DOHH2 (cell line): ENCODE results near the gene COX19.

Experiments
- H3F3A ChIP-seq: fragments of 200-600 bp; sonication (generic), shearing (Covaris generic); 2 replicates; pipeline ENCODE4 v1.6.0; 2016; ENCODE audit warnings: antibody characterized with exemption, mild to moderate bottlenecking; ENCODE audit not compliant: control insufficient read depth, insufficient read depth
- H3K27ac ChIP-seq: fragments of 200-600 bp; sonication (generic); 2 replicates; pipeline ENCODE4 v1.5.1; 2014; ENCODE audit warnings: low read depth, mild to moderate bottlenecking, low read length, moderate library complexity
- H3K27me3 ChIP-seq: fragments of 200-600 bp; sonication (generic); 2 replicates; pipeline ENCODE4 v1.6.1; 2014; ENCODE audit warnings: mild to moderate bottlenecking, low read length, mixed read lengths; ENCODE audit not compliant: control insufficient read depth
- H3K36me3 ChIP-seq: fragments of 200-600 bp; sonication (generic); 2 replicates; pipeline ENCODE4 v1.6.1; 2014; ENCODE audit warnings: mild to moderate bottlenecking, low read length, moderate library complexity, mixed read lengths; ENCODE audit not compliant: control insufficient read depth
- H3K4me1 ChIP-seq: fragments of 200-600 bp; sonication (generic); 2 replicates; pipeline ENCODE4 v1.6.1; 2014; ENCODE audit warnings: mild to moderate bottlenecking, low read length, mixed read lengths; ENCODE audit not compliant: control insufficient read depth
- H3K4me2 ChIP-seq: fragments of 200-600 bp; sonication (generic); 2 replicates; pipeline ENCODE4 v1.6.0; 2014; ENCODE audit warnings: mild to moderate bottlenecking, low read length, moderate library complexity
- H3K4me3 ChIP-seq: fragments of 200-600 bp; sonication (generic); 2 replicates; pipeline ENCODE4 v1.5.1; 2014; ENCODE audit warnings: mild to moderate bottlenecking, low read length, mixed read lengths
- H3K79me2 ChIP-seq: fragments of 200-600 bp; sonication (generic); 2 replicates; pipeline ENCODE4 v1.6.1; 2014; ENCODE audit warnings: mild to moderate bottlenecking, low read length, mixed read lengths; ENCODE audit not compliant: control insufficient read depth
- H3K9me2 ChIP-seq: fragments of 200-600 bp; sonication (generic); replicated peaks from 2 replicates; pipeline ENCODE4 v1.6.1; 2014; ENCODE audit warnings: mild to moderate bottlenecking, low read length, mixed read lengths; ENCODE audit not compliant: control insufficient read depth
- H3K9me3 ChIP-seq: fragments of 200-600 bp; sonication (generic); 2 replicates; pipeline ENCODE4 v1.6.1; 2014; ENCODE audit warnings: antibody characterized with exemption, low read length, mixed read lengths; ENCODE audit not compliant: control insufficient read depth, insufficient read depth
- H4K20me1 ChIP-seq: fragments of 200-600 bp; sonication (generic); 2 replicates; pipeline ENCODE4 v1.6.0; 2014; ENCODE audit warnings: low read depth, mild to moderate bottlenecking, antibody characterized with exemption, low read length, moderate library complexity; ENCODE audit not compliant: control insufficient read depth, insufficient read depth
- EZH2phosphoT487 ChIP-seq: fragments of 200-600 bp; sonication (generic); IDR thresholded peaks from 2 replicates; pipeline ENCODE4 v1.6.1; 2017; ENCODE audit warnings: borderline replicate concordance, mild to moderate bottlenecking, antibody characterized with exemption, low read length, moderate library complexity, mixed read lengths
- TF ChIP-seq, protein P1 (sequence below): fragments of 200-600 bp; sonication (generic); IDR thresholded peaks from one replicate; pipeline ENCODE4 v1.5.1; 2014; ENCODE audit warnings: antibody characterized with exemption, mild to moderate bottlenecking, low read depth, low read length; ENCODE audit not compliant: poor library complexity, severe bottlenecking

Gene COX19

DNA sequence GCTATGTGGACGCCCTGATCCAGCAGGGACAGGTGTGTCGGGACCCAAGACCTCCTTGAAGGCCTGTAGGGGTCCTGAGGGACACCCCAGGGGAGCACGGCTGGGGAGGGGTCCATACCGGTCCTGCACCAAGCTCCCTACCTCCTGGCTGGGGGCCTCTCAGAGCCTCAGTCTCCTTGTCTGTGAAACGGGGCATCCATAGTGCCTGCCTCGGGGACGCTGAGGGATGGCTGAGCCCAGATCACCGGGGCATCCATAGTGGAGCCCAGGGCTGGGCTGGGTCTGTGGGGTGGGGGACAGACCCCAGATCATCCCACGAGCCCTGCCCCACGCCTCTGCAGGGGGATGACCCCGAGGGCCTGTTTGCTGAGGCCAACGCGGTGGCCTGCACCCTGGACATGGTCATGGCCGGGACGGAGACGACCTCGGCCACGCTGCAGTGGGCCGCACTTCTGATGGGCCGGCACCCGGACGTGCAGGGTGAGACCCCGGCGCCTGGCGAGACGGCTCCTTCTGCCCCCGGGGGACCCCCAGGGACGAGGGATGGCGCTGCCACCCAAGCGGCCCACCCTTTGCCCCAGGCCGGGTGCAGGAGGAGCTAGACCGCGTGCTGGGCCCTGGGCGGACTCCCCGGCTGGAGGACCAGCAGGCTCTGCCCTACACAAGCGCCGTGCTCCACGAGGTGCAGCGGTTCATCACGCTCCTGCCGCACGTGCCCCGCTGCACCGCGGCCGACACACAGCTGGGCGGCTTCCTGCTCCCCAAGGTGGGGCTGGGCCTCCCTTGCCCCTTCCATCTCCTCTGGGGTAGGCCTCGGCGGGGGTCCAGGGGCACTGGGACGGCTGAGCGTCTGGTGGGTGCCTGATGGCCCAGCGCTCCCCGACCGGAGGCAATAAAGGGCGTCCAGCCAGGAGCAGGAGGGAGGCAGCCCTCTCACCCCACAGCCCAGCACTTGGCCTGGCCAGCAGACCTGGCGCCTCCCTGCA is 11.7 kb upstream of the COX19 start:
- H3K9me2 ChIP-seq = no peaks in the 10 kb centered on the region
- H3K36me3 ChIP-seq = no peaks in the 10 kb centered on the region
- no peaks in the 10 kb centered on the region for H3K9me3 ChIP-seq
- H3K27ac ChIP-seq = no peak overlapping the region
- peaks cover 10% of the 10 kb centered on the region for H3K27me3 ChIP-seq
- no peaks in the 10 kb centered on the region for H3K79me2 ChIP-seq
- no peak overlapping the region for H3K4me3 ChIP-seq
- H3F3A ChIP-seq = 0 out of 2 replicates have a peak, but pooled peaks cover 3% of the 10 kb centered on the region
- no peak overlapping the region for H3K4me2 ChIP-seq
- H4K20me1 ChIP-seq = no peaks in the 10 kb centered on the region
- peaks cover 23% of the 10 kb centered on the region for H3K4me1 ChIP-seq
- TF ChIP-seq, protein P1, sequence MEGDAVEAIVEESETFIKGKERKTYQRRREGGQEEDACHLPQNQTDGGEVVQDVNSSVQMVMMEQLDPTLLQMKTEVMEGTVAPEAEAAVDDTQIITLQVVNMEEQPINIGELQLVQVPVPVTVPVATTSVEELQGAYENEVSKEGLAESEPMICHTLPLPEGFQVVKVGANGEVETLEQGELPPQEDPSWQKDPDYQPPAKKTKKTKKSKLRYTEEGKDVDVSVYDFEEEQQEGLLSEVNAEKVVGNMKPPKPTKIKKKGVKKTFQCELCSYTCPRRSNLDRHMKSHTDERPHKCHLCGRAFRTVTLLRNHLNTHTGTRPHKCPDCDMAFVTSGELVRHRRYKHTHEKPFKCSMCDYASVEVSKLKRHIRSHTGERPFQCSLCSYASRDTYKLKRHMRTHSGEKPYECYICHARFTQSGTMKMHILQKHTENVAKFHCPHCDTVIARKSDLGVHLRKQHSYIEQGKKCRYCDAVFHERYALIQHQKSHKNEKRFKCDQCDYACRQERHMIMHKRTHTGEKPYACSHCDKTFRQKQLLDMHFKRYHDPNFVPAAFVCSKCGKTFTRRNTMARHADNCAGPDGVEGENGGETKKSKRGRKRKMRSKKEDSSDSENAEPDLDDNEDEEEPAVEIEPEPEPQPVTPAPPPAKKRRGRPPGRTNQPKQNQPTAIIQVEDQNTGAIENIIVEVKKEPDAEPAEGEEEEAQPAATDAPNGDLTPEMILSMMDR = no peak
- TF ChIP-seq EZH2phosphoT487 = no peak

GRCh38 chr7:985915-986741 is 10.8 kb upstream of the COX19 start:
- no peak overlapping the region for H3K4me2 ChIP-seq
- TF ChIP-seq, protein P1 = no peak
- TF ChIP-seq EZH2phosphoT487 = no peak
- no peaks in the 10 kb centered on the region for H3K9me2 ChIP-seq
- H3K79me2 ChIP-seq = no peaks in the 10 kb centered on the region
- no peaks in the 10 kb centered on the region for H4K20me1 ChIP-seq
- no peak overlapping the region for H3K27ac ChIP-seq
- no peaks in the 10 kb centered on the region for H3K9me3 ChIP-seq
- no peak overlapping the region for H3K4me3 ChIP-seq
- H3K27me3 ChIP-seq = peaks cover 10% of the 10 kb centered on the region
- H3K4me1 ChIP-seq = peaks cover 32% of the 10 kb centered on the region
- 0 out of 2 replicates have a peak, but pooled peaks cover 3% of the 10 kb centered on the region for H3F3A ChIP-seq
- no peaks in the 10 kb centered on the region for H3K36me3 ChIP-seq

GRCh38 chr7:985127-985416 is 9.7 kb upstream of the COX19 start:
- no peak for TF ChIP-seq EZH2phosphoT487
- TF ChIP-seq, protein P1 = no peak
- H3K4me2 ChIP-seq = no peak overlapping the region

More at GRCh38 chr7:985127-985416, 9.7 kb upstream of the COX19 start:
- Histone ChIP-seq H3K9me2 (no peaks in the 10 kb centered on the region), H3K79me2 (no peaks in the 10 kb centered on the region), H3F3A (peaks cover 3% of the 10 kb centered on the region; the same call in 1 of the 2 replicates), H3K9me3 (no peaks in the 10 kb centered on the region), H3K36me3 (no peaks in the 10 kb centered on the region), H3K4me1 (peaks cover 42% of the 10 kb centered on the region), H3K27ac (no peak overlapping the region), H3K27me3 (peaks cover 10% of the 10 kb centered on the region), H3K4me3 (no peak overlapping the region), H4K20me1 (no peaks in the 10 kb centered on the region)
